ENCODE results near the gene EXOC8. TPM values are rescaled to one million over a fixed set of nuclear protein-coding genes. Genes with fewer than 3 reads are reported as not detected.
A peak's percentile ranks its signal among the peaks of the same experiment; 100 is the strongest.

The EXOC8 gene
- total and polyA plus RNA-seq, 2 of the 13 experiments (the other 11 are each of a cell fraction or from before 2014, with no cell fraction given), result 2.1 to 7.9 TPM

DNA sequence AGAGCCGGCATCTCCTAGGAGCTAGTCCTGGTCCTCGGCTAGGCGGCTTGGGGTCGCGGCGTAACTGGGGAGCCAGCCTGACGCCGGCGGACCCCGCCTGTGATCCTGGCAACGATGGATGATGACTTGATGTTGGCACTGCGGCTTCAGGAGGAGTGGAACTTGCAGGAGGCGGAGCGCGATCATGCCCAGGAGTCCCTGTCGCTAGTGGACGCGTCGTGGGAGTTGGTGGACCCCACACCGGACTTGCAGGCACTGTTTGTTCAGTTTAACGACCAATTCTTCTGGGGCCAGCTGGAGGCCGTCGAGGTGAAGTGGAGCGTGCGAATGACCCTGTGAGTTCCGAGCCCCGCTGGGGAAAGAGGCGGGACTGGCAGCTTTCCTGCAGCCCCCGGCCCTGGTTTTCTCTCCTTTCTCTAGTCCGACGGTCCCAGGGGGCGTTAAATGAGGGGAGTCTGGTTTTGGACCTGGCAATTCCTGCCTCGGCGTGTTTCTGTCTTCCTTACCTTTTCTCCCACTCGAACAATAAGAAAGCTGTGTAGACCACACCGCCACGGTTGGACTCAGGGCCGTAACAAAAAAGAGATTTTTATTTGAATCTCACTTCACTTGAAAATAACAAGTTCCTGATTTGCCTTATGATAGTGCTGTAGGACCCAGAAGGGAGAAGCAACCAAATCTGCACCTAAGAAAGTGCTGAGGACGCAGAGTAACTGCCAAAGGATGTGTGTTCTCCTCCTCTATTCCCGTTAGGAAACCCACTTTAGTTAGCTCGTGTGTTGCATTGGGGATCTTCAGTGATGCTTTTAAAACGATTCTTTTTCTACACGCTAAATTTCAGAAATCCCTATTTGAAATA lies 847 bp upstream of the EXOC8 start, which contains the start of gene SPRTN (continued):
- TF ChIP-seq, protein P1, sequence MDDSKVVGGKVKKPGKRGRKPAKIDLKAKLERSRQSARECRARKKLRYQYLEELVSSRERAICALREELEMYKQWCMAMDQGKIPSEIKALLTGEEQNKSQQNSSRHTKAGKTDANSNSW (CRISPR knock-in tag; IDR thresholded peaks at IDR 0.05; ENCODE audit: borderline replicate concordance), result no peak
- TF ChIP-seq, protein P2, sequence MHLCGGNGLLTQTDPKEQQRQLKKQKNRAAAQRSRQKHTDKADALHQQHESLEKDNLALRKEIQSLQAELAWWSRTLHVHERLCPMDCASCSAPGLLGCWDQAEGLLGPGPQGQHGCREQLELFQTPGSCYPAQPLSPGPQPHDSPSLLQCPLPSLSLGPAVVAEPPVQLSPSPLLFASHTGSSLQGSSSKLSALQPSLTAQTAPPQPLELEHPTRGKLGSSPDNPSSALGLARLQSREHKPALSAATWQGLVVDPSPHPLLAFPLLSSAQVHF (CRISPR knock-in tag; IDR thresholded peaks at IDR 0.05), result no peak
- TF ChIP-seq ZNF292 (CRISPR knock-in tag; IDR thresholded peaks at IDR 0.05; ENCODE audit: borderline replicate concordance, low read depth) (no peak; the same call in 1 of the 2 replicates), ZNF552 (CRISPR knock-in tag; IDR thresholded peaks at IDR 0.05; ENCODE audit: borderline replicate concordance) (no peak), KDM4B (CRISPR knock-in tag; IDR thresholded peaks at IDR 0.05) (no peak), NFE2 (CRISPR knock-in tag; IDR thresholded peaks at IDR 0.05) (no peak), SNAPC4 (CRISPR knock-in tag; IDR thresholded peaks at IDR 0.05) (peak; percentile 65; the same call in 1 of the 2 replicates), ETV5 (CRISPR knock-in tag; IDR thresholded peaks at IDR 0.05; ENCODE audit: borderline replicate concordance) (0 out of 2 replicates have a peak, but pooled peaks have one; percentile 8), TBL1XR1 (IDR thresholded peaks at IDR 0.05; ENCODE audit: borderline replicate concordance, low read length, partially characterized antibody) (no peak), ZBTB7A (CRISPR knock-in tag; IDR thresholded peaks at IDR 0.05) (no peak), ZNF34 (CRISPR knock-in tag; IDR thresholded peaks at IDR 0.05; ENCODE audit: borderline replicate concordance) (0 out of 2 replicates have a peak, but pooled peaks have one; percentile 7), BCL3 (CRISPR knock-in tag; IDR thresholded peaks at IDR 0.05) (no peak), ZNF761 (CRISPR knock-in tag; conservative IDR thresholded peaks at IDR 0.05) (no peak), HNRNPLL (IDR thresholded peaks at IDR 0.05; ENCODE audit: low read depth, low read length, poor library complexity, severe bottlenecking) (no peak)
- TF ChIP-seq, protein P3, sequence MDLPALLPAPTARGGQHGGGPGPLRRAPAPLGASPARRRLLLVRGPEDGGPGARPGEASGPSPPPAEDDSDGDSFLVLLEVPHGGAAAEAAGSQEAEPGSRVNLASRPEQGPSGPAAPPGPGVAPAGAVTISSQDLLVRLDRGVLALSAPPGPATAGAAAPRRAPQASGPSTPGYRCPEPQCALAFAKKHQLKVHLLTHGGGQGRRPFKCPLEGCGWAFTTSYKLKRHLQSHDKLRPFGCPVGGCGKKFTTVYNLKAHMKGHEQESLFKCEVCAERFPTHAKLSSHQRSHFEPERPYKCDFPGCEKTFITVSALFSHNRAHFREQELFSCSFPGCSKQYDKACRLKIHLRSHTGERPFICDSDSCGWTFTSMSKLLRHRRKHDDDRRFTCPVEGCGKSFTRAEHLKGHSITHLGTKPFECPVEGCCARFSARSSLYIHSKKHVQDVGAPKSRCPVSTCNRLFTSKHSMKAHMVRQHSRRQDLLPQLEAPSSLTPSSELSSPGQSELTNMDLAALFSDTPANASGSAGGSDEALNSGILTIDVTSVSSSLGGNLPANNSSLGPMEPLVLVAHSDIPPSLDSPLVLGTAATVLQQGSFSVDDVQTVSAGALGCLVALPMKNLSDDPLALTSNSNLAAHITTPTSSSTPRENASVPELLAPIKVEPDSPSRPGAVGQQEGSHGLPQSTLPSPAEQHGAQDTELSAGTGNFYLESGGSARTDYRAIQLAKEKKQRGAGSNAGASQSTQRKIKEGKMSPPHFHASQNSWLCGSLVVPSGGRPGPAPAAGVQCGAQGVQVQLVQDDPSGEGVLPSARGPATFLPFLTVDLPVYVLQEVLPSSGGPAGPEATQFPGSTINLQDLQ (CRISPR knock-in tag; IDR thresholded peaks at IDR 0.05), result no peak
- TF ChIP-seq, protein P4, sequence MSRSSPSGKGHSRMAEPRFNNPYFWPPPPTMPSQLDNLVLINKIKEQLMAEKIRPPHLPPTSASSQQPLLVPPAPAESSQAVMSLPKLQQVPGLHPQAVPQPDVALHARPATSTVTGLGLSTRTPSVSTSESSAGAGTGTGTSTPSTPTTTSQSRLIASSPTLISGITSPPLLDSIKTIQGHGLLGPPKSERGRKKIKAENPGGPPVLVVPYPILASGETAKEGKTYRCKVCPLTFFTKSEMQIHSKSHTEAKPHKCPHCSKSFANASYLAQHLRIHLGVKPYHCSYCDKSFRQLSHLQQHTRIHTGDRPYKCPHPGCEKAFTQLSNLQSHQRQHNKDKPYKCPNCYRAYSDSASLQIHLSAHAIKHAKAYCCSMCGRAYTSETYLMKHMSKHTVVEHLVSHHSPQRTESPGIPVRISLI (CRISPR knock-in tag; IDR thresholded peaks at IDR 0.05; ENCODE audit: borderline replicate concordance), result no peak

All from HepG2 (cell line).